ENCODE results near the gene STPG2. TPM values are rescaled to one million over a fixed set of nuclear protein-coding genes. Genes with fewer than 3 reads are reported as not detected.

Gene STPG2
- polyA plus RNA-seq, 4 donors = 0.38 to 0.81 (median 0.50) TPM

DNA sequence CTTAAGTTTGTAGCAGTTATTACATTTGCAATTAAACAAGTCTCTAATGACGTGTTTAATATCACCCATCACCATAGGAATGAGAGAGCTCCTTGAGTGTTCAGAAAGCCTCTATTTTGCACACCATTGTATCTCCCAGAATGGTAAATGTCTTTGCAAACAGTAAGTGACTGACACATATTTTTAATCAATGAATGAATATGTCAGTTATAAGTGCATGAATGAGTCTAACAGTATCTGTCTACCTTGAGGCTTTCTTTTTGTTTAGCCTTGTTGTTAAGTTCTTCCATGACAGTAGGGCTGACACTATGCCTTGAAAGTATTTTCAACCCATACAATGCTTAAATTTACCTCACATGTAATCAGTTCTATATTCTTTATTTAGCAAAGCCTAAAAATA lies 292.2 kb downstream of the STPG2 start:
- DNase-seq (ENCODE audit: low read depth in 4 of 4, low spot score in 2 of 4) = no peak

DNA sequence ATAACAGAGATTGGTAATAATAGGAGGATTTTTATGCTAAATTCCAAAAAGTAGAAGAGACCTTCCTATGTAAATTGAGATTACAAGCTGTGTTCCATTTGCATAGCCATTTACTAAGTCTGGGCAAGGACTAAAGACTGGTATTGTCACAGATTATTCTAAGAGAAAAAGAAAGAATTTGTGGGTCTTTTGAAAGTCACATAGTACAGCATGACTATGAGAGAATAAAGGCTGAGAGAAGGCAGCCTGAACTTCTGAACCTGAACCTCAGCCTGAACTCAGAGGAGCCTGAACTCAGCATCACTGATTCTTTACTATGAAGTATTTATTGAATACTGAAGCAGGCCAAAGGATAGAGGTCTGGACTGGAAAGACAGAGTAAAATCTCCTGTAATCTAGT lies 297.5 kb downstream of the STPG2 start:
- DNase-seq (ENCODE audit: low read depth in 4 of 4, low spot score in 2 of 4) = no peak

DNA sequence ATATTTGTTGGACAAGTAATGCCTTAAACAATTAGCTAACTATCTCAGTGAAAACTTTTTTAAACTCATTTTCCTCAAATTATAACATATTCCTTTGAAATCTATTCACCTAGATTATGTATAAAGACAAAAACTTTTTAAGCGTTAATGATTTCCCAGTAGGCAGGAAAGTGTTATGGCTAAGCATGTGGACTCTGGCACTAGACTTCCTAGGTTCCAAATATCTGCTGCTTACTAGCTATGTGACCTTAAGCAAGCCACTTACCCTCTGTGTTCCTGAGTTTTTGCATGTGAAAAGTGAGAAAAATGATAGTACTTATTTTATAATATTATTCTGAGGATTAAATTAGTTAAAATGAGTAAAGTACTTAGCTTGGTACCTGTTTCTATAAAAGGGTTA lies 301.8 kb downstream of the STPG2 start:
- no peak for DNase-seq (ENCODE audit: low read depth in 4 of 4, low spot score in 2 of 4)

DNA sequence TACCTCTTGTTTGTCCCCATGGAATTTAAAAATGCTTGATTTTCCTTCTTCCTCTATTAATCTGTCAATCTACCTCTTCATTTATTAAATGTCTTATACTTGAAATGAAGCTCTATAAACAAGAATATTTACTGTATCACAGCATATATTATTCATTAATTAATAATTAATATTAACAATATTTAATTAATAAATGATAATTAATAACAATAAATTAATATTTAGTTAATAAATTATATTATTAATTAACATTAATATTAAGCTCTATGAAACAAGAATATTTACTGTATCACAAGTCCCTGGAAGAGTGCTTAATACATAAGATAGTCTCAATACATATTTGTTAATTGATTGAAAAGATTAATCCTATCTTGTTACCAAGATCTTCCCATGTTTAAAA lies 306.6 kb downstream of the STPG2 start:
- no peak for DNase-seq (ENCODE audit: low read depth in 4 of 4, low spot score in 2 of 4)

DNA sequence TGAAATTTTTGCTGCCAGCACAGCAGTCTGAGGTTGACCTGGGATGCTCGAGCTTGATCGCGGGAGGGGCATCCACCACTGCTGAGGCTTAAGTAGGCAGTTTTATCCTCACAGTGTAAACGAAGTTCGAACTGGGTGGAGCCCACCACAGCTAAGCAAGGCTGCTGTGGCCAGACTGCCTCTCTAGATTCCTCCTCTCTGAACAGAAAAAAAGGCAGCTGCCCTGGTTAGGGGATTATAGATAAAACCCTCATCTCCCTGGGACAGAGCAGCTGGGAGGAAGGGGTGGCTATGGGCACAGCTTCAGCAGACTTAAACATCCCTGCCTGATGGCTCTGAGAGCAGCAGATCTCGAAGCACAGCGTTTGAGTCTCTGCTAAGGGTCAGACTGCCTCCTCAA lies 314.6 kb downstream of the STPG2 start:
- no peak for DNase-seq (ENCODE audit: low read depth in 4 of 4, low spot score in 2 of 4)

DNA sequence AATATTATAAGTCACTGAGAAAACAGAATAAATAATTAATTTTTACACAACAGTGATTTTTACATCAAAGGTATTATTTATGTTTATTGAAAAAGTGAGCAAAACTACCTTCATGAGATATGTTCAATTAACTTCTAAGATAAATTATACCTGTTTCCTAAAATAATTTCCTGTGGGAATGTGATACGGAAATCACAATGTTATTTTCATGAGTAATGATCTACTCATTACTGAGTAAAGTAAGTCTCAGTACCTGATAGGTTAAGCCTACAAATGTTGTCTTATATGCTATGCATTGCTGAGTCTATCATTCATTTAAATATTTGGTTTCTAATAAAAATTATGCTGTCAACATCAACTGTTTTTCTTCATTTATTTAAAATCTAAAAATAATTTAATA lies 324.0 kb downstream of the STPG2 start:
- no peak for DNase-seq (ENCODE audit: low read depth in 4 of 4, low spot score in 2 of 4)

DNA sequence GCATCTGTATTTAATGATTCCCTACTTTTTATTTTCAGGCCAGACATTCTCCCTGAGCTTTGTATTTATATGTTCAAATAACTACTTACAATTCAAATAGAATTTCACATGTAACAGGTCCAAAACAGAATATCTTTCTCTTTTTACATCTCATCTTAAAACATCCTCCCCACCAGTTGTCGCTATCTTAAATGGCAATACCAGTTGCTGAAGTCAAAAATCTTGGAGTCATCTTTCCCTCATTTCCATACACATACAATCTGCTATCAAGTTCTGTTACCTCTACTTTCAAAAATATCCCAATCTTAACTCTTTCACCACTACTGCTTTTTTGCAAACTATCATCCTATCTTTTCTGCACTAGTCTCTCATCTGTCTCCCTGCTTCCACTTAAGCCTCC lies 330.5 kb downstream of the STPG2 start:
- DNase-seq (ENCODE audit: low read depth in 4 of 4, low spot score in 2 of 4) = no peak

DNA sequence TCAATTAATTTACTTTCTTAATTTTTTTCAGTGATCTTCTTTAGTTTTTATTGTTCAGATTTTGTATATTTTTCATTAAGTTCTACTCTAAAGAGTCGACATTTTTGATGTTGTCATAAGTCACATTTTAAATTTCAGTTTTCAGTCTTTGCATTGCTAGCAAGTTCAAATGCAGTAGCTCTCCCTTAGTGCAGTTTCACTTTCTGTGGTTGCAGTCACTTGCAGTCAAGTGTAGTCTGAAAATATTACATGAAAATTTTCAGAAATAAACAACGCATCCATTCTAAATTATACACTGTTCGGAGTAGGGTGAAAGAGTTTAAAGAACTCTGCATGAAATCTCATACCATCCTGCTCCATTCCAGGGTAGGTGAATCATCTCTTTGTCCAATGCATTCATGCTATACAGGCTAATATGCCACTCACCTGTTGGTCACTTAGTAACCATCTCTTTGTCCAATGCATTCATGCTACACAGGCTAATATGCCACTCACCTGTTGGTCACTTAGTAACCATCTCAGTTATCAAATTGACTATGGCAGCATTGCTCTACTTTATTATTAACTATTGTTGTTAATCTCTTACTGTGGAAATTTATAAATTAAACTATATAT lies 356.9 kb downstream of the STPG2 start:
- DNase-seq (ENCODE audit: low read depth in 4 of 4, low spot score in 2 of 4) = no peak

DNA sequence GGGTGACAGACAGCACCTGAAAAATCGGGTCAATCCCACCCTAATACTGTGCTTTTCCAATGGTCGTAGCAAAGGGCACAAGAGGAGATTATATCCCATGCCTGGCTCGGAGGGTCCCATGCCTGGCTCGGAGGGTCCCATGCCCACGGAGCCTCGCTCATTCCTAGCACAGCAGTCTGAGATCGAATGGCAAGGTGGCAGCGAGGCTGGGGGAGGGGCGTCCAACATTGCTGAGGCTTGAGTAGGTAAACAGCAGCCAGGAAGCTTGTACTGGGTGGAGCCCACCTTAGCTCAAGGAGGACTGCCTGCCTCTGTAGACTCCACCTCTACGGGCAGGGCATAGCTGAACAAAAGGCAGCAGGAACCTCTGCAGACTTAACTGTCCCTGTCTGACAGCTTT lies 365.1 kb downstream of the STPG2 start:
- no peak for DNase-seq (ENCODE audit: low read depth in 4 of 4, low spot score in 2 of 4)

DNA sequence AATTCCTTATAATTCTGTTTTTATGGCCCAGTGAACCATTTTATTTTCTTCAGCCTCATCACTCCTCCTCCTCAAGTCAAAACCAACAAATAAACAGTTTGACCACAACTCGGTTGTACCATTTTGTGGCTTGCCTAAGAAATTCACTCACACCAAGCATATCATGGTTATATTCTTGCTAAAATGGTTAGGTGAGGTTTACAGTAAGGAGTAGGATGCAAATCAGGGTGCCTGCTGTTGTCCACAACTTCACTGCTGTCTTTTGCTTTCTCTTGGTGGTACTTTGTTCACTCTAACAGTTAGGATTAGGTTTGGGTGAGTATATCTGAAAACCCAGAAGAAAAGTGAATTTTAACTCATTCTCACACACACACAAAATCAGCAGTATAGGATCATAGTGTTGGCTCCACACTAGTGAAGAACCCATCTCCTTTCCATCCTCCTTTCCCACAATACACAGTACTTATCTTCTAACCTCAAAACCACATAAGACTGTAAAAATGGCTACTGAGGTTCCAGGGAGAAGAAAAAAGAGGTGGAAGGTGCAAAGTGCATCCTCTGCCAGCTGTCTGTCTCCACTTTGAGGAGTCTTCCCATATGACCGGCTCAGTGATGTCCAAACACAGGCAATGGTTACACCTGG lies 368.8 kb downstream of the STPG2 start:
- DNase-seq (ENCODE audit: low read depth in 4 of 4, low spot score in 2 of 4) = no peak

DNA sequence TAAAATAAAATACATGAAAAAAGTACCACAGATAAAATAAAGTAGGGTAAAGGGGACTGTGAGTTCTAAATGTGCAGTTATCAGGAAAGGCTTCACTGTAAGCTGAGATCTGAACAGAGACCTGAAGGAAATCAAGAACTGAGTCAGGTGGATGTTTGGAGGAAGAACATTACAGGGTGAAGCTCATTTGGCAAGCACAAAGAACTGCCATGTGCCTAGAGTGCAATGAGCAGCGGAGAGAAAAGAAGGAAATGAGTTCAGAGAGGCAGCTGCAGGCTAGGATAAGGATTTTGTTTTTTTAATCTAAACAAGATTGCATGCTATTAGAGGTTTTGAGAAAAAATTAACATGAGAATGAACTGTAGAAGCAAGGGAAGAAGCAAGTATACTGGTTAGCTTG lies 373.1 kb downstream of the STPG2 start:
- no peak for DNase-seq (ENCODE audit: low read depth in 4 of 4, low spot score in 2 of 4)

DNA sequence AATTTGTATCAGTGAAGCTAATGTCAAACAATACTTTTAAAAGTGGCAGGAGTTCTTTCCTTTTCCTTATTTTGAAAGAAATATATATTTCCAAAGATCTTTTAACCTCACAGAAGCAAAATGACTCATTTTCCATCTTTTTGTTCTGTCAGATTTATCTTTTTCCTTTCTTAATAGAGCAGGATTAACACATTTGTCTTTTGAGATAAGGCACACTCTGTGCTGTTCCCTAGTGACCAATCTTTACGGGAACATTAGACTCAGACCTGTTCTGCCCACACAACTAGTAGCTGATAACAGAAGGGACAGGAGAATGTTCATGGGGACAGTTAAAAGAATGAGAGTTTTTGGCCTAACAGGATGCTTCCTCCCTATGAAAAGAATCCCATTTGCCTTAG lies 381.2 kb downstream of the STPG2 start:
- DNase-seq (ENCODE audit: low read depth in 4 of 4, low spot score in 2 of 4) = no peak

DNA sequence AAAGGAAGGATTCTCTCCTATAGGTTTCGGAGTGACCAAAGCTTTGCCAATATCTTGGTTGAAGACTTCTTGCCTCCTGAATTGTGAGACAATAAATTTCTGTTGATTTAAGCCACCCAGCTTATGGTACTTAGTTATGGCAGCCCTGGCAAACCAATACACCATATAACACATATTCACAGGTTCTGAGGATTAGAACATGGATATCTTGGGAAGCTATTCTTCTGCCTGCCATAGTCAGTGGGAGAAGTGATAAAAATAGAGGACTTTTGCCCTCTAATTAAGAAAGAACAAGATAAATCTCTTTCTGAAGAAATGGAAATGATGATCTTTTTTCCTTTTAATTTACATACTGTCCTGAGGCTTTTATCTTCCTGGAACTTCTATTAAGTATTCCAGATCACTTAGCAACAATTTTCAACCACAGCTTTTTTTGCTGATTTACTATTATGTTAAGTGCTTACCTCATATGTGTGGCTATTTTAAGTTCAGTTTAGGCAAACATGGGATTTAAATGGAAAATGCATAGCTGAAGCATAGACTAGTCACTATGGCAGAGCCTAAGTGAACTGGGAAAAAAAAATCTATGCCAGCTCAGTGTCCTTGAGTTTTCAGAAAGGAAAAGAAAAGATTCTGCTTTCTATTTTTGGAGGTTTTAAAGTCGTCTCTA lies 381.7 kb downstream of the STPG2 start:
- no peak for DNase-seq (ENCODE audit: low read depth in 4 of 4, low spot score in 2 of 4)

DNA sequence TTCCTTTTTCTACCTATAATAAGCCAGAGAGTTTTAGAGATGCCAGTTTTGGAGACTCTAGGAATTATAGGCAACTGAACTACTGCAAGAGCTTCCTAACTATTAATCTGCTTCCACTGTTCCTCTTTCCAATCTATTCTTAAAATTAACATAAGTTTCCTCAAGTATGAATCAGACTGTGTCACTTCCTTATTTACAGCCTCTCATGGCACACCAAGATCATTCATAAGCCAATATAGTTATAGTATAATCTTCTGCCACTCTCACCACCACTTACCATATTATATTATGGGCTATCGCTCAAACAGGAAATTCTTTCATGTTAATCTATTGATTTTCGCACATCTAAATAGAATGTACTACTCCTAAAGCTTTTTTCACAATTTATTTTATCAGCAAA lies 383.5 kb downstream of the STPG2 start:
- DNase-seq (ENCODE audit: low read depth in 4 of 4, low spot score in 2 of 4) = no peak

DNA sequence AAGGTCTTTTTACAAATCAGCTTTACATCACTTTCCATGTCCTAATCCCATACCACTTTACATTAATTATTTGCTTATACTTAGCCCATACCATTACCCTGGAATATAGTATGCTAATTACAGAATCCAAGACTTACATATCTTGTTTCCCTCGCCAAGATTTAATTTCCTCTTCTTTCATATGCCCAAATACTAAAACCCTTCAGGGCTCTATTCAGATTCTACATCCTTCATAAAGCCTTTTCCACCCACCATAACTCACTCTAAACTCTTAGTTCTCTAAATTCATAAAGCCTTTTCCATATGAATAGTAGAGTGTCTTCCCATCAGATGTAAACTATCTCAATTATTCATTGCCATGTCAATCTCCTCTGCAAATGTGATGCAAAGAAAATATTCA lies 390.7 kb downstream of the STPG2 start:
- DNase-seq (ENCODE audit: low read depth in 4 of 4, low spot score in 2 of 4) = no peak

DNA sequence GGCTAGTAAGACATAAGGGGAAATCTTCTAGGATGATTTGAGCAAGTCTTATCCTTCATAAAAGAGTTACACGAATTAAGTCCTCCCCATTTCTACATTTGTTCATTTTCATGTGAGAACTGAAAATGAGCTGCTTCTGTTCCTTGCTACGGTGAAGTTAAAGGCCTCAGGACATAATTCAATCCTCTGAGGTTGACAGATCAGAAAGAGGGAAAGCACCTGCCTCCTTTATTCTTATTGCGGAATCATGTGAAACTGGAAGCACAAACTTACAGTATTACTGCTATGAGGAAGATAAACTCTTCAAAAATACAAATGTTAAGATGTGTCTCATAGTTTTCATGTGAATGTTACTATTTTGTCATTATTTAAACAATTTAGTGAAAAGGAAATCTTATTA lies 395.3 kb downstream of the STPG2 start:
- DNase-seq (ENCODE audit: low read depth in 4 of 4, low spot score in 2 of 4) = no peak

DNA sequence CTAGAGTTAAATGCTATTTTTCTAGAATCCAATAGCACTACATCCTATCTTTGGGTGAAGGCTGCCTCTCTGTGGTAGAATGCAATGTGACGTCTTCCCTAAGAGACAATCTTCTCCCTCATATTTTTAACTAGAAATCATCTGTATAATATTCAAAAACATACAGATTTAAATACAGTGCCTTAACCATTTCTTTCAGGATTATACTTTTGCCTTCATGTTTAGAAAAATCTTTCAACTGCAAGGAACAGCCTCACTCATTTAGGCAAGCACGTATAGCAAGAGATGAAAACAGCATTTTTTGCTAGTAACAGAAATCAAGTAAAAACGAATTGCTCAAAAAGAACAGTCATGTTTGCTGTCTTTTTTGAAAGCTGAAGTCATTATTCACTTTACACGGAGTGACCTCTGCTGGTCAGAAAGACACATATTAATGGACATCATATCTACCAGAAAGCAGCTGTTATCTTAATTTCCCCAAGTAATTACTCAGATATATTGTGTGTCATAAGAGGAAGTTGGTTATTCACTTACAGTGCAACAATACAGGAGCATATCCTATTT lies 422.3 kb downstream of the STPG2 start:
- peak in 2 of 4 donors; percentile 4 to 17 for DNase-seq (ENCODE audit: low read depth in 4 of 4, low spot score in 2 of 4)

DNA sequence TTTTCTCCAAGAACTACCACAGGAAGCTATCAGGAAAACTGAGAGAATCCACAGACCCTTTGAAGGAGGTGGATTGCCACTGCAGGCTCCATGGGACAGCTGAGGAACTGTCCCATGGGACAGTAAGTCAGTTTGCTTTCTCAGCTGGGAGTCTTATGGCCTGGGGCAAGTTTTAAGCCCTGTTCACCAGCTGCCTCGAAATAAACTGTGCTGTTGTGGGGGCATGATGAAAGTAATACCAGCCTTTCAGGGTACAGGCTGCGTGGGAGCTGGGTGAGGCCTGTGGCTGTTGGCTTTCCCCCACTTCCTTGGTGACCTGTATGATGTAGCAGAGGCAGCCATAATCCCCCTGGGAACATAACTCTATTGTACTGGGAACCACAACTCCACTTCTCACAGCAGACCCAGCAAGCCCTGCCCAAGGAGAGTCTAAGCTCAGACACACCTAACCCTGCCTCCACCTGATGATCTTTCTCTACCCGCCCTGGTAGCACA lies 452.1 kb downstream of the STPG2 start:
- DNase-seq (ENCODE audit: low read depth in 4 of 4, low spot score in 2 of 4) = no peak

DNA sequence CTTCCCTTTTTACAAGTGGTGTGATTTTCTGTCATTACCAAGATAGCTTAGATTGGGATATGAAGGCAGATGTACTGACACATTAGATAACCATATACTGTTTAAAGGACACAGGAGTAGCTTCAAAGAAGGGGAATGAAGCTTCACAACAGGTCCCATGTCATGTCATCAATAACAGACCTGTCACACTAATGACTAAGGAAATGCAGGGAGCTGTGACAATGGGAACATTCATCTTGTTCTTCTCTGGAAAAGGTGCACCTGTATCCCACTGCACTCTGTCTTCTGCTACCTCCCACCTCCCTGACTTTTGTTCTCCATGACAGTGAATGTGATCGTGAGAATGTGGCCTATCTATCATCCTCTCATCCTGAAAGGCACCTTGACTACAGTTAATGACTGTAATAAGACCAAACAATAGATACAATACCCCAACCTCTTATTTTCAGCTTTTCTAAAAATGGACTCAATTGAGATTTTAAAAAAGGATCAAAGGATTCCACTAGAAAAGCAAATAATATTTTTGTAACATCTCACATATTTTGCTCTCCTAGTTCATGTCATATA lies 472.5 kb downstream of the STPG2 start:
- no peak for DNase-seq (ENCODE audit: low read depth in 4 of 4, low spot score in 2 of 4)

DNA sequence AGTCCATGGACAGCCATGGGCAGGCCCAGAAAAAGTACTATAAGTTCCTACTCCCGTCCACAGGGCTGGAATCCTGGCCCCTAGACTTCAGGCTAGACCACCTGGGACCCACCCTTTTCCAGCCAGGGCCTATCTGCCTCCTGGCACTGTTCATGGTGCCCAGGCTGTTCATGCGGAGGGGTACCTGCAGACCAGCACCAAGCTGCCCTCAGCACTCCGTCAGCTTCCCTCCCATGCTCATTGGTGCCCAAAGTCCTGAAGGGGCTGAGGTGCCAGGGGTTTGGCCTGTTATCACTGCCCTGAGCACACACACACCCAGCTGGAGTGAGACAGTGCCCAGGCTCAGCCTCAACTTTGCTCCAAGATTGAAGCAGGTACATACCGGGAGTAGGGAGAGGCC lies 477.7 kb downstream of the STPG2 start:
- DNase-seq (ENCODE audit: low read depth in 4 of 4, low spot score in 2 of 4) = no peak

DNA sequence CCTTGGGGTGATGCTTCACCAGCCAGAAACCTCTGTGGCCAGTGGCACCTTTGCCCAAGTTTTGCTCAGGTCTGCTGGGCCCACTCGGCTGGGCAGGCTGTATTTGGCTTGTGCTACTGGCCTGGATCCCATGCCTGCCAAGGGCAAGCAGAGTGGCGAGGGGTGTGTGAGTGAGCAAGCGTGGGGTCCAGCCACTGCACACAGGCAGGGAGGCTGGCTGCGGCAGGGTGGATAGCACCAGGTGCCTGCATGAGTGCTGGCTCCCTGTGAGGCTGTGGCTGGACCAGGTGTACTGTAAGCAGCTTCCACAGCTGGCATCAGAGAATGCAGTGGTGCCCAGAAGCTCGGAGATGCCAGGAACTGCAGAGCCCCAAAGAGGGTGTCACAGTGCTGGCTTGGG lies 478.5 kb downstream of the STPG2 start:
- no peak for DNase-seq (ENCODE audit: low read depth in 4 of 4, low spot score in 2 of 4)
